Activated T-helper 2 cell treated with anti-CD3 and anti-CD28 coated beads, Interferon-gamma antibody, Interleukin-2, Interleukin-4, amounts not matched to agents 10 μg/mL and 5 μg/mL and 100 μg/mL, durations not matched to agents 14 hours and 24 hours and 36 hours (primary cell): Measurements from ENCODE around the gene EDAR. TPM values are rescaled to one million over a fixed set of nuclear protein-coding genes. Genes with fewer than 3 reads are reported as not detected.

Source experiments
- DNase-seq: peaks from one replicate; pipeline ENCODE4 v3.0.0; 2021; ENCODE audit warnings: low spot score
- H3K27ac Mint-ChIP-seq: one replicate; pipeline ENCODE4 v1.8.0; 2021; ENCODE audit warnings: mixed read lengths
- H3K27me3 Mint-ChIP-seq: one replicate; pipeline ENCODE4 v1.8.0; 2021; ENCODE audit warnings: low read depth, mixed read lengths
- H3K36me3 Mint-ChIP-seq: one replicate; pipeline ENCODE4 v1.8.0; 2021; ENCODE audit warnings: low read depth, mixed read lengths
- H3K4me1 Mint-ChIP-seq: one replicate; pipeline ENCODE4 v1.8.0; 2021; ENCODE audit warnings: low read depth, mixed read lengths
- H3K4me3 Mint-ChIP-seq: one replicate; pipeline ENCODE4 v1.8.0; 2021; ENCODE audit warnings: low read depth, mild to moderate bottlenecking, moderate library complexity, mixed read lengths
- H3K9me3 Mint-ChIP-seq: one replicate; pipeline ENCODE4 v1.8.0; 2021; ENCODE audit warnings: mixed read lengths
- intact Hi-C: fragments of 100-400 bp; cut with micrococcal nuclease; formaldehyde crosslinking; loops from one replicate; pipeline ENCODE4 v1.15.1; 2023
- total RNA-seq: library from RNA; stranded (reverse); gene quantifications from 2 replicates; pipeline ENCODE4 v1.2.3, GENCODE V29; 2022

Gene EDAR
- total RNA-seq, 1 donor from 2014 or later, result 0.11 TPM

DNA sequence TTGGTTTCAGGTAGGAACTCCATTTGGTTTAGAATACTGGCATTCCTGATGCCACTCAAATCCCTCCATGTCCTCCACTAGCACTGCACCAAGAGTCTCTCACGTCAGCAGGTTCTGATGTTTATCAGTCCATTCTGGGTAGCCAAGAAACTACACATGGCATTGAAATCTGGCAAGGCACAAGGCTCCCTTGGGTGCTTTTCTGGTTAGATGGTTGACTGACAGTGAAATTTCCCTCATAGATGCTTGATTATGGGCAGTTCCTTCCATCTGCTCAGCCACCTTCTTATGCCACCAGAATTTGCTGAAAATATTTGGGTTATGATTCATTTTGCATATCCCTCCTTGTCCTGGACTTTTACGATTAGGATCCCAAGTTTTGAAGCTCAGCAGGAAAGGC is 32.6 kb downstream of the EDAR start:
- Mint-ChIP-seq H3K4me1 (peaks cover 4% of the 10 kb centered on the region), H3K36me3 (no peaks in the 10 kb centered on the region), H3K4me3 (no peak overlapping the region), H3K27ac (no peak overlapping the region), H3K27me3 (no peaks in the 10 kb centered on the region), H3K9me3 (peaks cover 13% of the 10 kb centered on the region)
- no peak for DNase-seq
- intact Hi-C loops, result no loop called here

GRCh38 chr2:108950369-108951135 is 38.5 kb downstream of the EDAR start:
- H3K9me3 Mint-ChIP-seq, result peaks cover 40% of the 10 kb centered on the region
- H3K27ac Mint-ChIP-seq, result no peak overlapping the region
- no peak for DNase-seq
- no peak overlapping the region for H3K4me3 Mint-ChIP-seq
- intact Hi-C loops, result no loop called here
- peaks cover 5% of the 10 kb centered on the region for H3K36me3 Mint-ChIP-seq
- H3K27me3 Mint-ChIP-seq, result no peaks in the 10 kb centered on the region
- H3K4me1 Mint-ChIP-seq, result no peaks in the 10 kb centered on the region

DNA sequence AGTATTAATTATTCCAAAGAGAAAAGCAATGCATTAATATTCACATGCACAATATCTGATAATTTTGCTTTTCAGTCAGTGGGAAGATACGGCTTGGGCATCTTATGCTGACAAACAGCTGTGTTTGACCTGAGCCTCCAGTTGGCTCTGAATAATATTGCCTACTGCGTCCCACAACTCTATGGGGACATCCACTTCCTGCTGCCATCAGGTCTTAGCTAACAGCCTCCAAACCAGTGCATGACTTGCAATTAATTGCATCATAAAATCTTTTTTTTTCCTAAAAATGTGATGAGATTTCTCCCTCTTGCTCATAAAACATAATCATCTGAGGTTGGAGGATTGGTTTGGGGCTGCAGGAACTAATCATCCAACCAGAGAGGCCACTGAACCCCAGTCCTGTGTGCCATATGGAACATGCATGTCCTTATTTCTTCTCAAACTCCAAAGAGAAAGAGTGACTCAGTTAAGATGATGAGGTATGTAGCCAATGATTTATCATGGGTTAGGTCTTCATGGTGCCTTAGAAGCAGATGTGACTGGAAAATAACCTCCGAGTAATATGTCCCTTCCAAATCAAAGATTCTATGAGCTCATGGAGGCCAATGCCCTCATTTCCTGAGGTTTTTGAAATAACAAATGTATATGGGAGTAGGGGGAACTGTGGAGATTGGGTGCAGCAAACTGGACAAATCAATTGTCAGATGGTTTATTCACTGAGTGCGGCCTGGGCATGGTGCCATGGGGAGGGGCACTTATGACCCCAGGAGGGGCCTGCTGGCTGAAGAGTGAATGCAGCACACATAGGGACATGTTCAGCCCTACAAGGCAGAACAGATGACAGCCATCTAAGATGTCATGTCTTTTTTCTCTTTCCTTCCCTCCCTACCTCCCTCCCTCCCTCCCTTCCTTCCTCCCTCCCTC is 39.4 kb downstream of the EDAR start:
- Mint-ChIP-seq H3K27me3 (no peaks in the 10 kb centered on the region), H3K9me3 (peaks cover 41% of the 10 kb centered on the region), H3K4me3 (no peak overlapping the region), H3K36me3 (peaks cover 5% of the 10 kb centered on the region), H3K27ac (no peak overlapping the region), H3K4me1 (no peaks in the 10 kb centered on the region)
- intact Hi-C loops, result no loop called here
- DNase-seq, result no peak

DNA sequence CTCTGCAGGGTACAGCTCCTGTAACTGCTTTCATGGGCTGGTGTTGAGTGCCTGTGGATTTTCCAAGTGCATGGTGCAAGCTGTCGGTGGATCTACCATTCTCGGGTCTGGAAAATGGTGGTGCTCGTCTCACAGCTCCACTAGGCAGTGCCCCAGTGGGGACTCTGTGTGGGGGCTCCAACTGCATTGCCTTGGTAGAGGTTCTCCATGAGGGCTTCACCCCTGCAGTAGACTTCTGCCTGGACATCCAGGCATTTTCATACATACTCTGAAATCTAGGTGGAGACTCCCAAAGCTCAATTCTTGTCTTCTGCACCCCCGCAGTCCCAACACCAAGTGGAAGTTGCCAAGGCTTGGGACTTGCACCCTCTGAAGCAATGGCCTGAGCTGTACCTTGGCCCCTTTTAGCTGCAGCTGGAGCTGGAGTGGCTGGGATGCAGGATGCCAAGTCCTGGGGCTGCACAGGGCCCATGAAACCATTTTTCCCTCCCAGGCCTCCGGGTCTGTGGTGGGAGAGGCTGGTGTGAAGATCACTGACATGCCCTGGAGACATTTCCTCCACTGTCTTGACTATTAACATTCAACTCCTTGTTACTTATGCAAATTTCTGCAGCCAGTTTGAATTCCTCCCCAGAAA is 41.6 kb downstream of the EDAR start:
- peaks cover 5% of the 10 kb centered on the region for H3K36me3 Mint-ChIP-seq
- no peak for DNase-seq
- H3K4me1 Mint-ChIP-seq, result no peaks in the 10 kb centered on the region
- peaks cover 36% of the 10 kb centered on the region for H3K9me3 Mint-ChIP-seq
- no peak overlapping the region for H3K4me3 Mint-ChIP-seq
- no peaks in the 10 kb centered on the region for H3K27me3 Mint-ChIP-seq
- no peak overlapping the region for H3K27ac Mint-ChIP-seq
- intact Hi-C loops, result no loop called here

- no peak overlapping the region for H3K27ac Mint-ChIP-seq
Observed at GRCh38 chr2:108946442-108946841, 42.6 kb downstream of the EDAR start.

GRCh38 chr2:108945969-108946368 is 43.1 kb downstream of the EDAR start:
- intact Hi-C loops, result no loop called here
- H3K27ac Mint-ChIP-seq, result no peak overlapping the region

More at GRCh38 chr2:108946442-108946841, 42.6 kb downstream of the EDAR start:
- intact Hi-C loops, result no loop called here
- Mint-ChIP-seq H3K4me1 (no peaks in the 10 kb centered on the region), H3K27me3 (no peaks in the 10 kb centered on the region), H3K9me3 (peaks cover 29% of the 10 kb centered on the region), H3K4me3 (no peak overlapping the region), H3K36me3 (peaks cover 5% of the 10 kb centered on the region)
- no peak for DNase-seq

GRCh38 chr2:108944601-108945331 is 44.3 kb downstream of the EDAR start:
- Mint-ChIP-seq H3K27ac (no peak overlapping the region), H3K4me1 (no peaks in the 10 kb centered on the region), H3K36me3 (peaks cover 5% of the 10 kb centered on the region), H3K9me3 (peaks cover 29% of the 10 kb centered on the region), H3K27me3 (no peaks in the 10 kb centered on the region), H3K4me3 (no peak overlapping the region)
- intact Hi-C loops, result no loop called here
- no peak for DNase-seq

More at GRCh38 chr2:108945969-108946368, 43.1 kb downstream of the EDAR start:
- no peak for DNase-seq
- Mint-ChIP-seq H3K4me1 (no peaks in the 10 kb centered on the region), H3K4me3 (no peak overlapping the region), H3K27me3 (no peaks in the 10 kb centered on the region), H3K9me3 (peaks cover 29% of the 10 kb centered on the region), H3K36me3 (peaks cover 5% of the 10 kb centered on the region)

GRCh38 chr2:108943751-108944150 is 45.3 kb downstream of the EDAR start:
- Mint-ChIP-seq H3K36me3 (peaks cover 5% of the 10 kb centered on the region), H3K4me3 (no peak overlapping the region), H3K9me3 (peaks cover 29% of the 10 kb centered on the region), H3K27me3 (no peaks in the 10 kb centered on the region), H3K4me1 (peaks cover 3% of the 10 kb centered on the region), H3K27ac (no peak overlapping the region)
- intact Hi-C loops, result no loop called here
- DNase-seq, result no peak

DNA sequence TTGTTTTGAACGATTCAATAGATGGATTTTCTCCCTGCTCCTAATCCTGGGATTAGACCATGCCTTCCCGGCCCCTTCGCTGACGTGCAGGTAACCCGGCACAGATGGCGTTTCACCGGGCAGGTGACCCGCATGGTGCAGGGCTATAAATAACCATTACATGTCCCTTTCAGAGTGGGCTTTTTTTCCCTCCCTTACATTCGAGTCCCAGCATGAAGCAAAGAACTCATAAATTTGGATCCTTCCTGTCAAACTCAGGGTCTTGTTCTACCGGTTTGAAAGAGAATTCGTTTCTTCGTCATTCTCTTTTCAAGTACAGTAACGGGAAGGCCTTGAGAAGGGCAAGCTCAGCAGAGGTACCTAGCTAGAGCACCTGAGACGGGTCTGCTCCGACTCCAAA is 46.1 kb downstream of the EDAR start:
- no peak for DNase-seq
- intact Hi-C loops, result no loop called here
- Mint-ChIP-seq H3K4me3 (no peak overlapping the region), H3K36me3 (peaks cover under 1% of the 10 kb centered on the region), H3K4me1 (peaks cover 7% of the 10 kb centered on the region), H3K27ac (no peak overlapping the region), H3K9me3 (peaks cover 22% of the 10 kb centered on the region), H3K27me3 (no peaks in the 10 kb centered on the region)

DNA sequence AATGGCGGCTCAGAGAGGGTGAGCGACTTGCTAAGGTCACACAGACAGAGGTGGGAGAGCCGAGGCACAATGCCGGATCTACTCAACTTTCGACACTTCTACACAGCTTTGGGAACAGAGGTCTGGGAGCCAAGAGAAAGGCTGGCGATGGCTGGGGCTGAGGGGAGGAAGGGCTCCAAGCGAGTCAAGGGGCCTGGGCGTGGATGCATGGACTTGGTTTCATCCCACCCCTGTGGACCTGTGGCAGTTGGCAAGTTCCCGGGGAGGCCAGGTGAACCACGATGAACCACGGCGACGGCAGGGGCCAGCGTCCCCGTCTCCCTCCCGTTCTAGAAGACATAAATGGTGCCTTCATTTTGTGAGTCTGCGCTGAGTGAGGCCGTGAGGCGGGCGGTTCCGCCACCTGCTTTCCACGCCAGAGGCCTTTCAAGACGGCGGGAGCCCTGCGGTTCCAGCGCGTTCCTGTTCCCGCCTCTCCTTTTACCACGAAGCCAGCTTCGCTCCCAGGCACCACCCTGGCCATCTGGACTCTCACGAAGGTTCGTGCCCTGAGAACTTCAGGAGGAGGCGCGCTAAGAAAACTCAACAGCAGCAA is 46.7 kb downstream of the EDAR start:
- Mint-ChIP-seq H3K9me3 (peaks cover 19% of the 10 kb centered on the region), H3K27ac (no peak overlapping the region), H3K36me3 (no peaks in the 10 kb centered on the region), H3K4me3 (no peak overlapping the region), H3K27me3 (no peaks in the 10 kb centered on the region), H3K4me1 (peaks cover 11% of the 10 kb centered on the region)
- DNase-seq, result no peak
- intact Hi-C loops, result no loop called here

DNA sequence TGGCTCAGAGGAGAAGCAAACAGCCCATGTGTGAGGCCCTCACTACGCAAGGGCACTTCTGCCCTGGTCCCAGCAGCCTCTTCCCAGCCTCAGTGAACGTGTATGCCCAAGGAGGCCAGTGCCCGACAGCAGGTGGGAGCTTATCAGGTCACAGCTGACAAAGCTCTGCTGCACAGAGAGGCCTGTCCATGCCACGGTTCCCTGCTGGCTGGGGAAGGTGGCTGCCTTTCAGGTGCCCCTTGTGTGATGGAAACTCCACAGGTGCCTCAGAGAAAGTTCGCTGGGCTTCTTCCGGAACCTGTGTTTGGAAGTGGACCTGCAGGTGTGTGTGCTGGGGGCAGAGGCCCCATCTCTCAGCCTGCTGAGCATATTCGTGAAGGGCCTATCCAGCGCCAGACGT is 47.3 kb downstream of the EDAR start:
- no peak for DNase-seq
- Mint-ChIP-seq H3K27me3 (no peaks in the 10 kb centered on the region), H3K4me1 (peaks cover 13% of the 10 kb centered on the region), H3K4me3 (no peak overlapping the region), H3K9me3 (peaks cover 14% of the 10 kb centered on the region), H3K36me3 (no peaks in the 10 kb centered on the region), H3K27ac (no peak overlapping the region)
- intact Hi-C loops, result no loop called here

DNA sequence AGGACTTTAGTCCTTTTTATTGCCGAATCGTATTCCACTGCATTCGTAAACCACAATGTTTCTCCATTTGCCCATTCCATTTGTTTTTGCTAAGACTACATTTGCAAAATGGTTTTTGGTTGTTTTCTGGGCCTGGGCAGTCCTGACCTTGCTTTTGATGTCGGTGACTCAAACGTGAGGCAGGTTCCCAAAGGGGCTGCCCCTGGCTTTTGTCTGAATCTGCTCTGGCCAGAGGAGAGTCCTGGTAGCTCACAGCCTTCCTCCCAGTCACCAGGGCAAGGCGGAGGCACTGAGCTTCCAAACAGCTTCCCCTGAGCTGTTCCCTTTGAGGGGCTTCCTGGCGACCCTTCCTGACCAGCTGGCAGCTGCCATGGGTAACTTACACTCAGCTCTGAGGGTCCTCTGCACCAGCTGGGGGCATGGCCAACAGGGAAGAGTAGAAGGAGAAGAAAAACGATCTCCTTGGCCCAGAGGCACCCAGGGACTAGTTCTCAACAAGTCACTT is 47.8 kb downstream of the EDAR start:
- H3K36me3 Mint-ChIP-seq, result no peaks in the 10 kb centered on the region
- H3K27me3 Mint-ChIP-seq, result no peaks in the 10 kb centered on the region
- H3K4me3 Mint-ChIP-seq, result no peak overlapping the region
- H3K4me1 Mint-ChIP-seq, result peaks cover 13% of the 10 kb centered on the region
- no peak overlapping the region for H3K27ac Mint-ChIP-seq
- H3K9me3 Mint-ChIP-seq, result peaks cover 8% of the 10 kb centered on the region
- DNase-seq, result no peak
- intact Hi-C loops, result no loop called here
